GM12891 (cell line): ENCODE data around the gene SENP5. TPM values are rescaled to one million over a fixed set of nuclear protein-coding genes. Genes with fewer than 3 reads are reported as not detected.
A peak's percentile ranks its signal among the peaks of the same experiment; 100 is the strongest.
"Not testable (repeated sequence)": the region's sequence is repeated elsewhere in the genome, so short reads cannot be mapped to it uniquely, and the experiment has no call there.

Experiments
- DNase-seq: peaks from one replicate; pipeline ENCODE4 v3.0.0; 2011; ENCODE audit warnings: low spot score; ENCODE audit not compliant: insufficient read length
- FAIRE-seq: peaks from 2 replicates; lab custom pipeline; 2011; peaks lifted over from hg19 to GRCh38; lab: Jason Lieb, UNC
- PAX5 ChIP-seq: IDR thresholded peaks from 2 replicates; pipeline ENCODE4 v1.6.1; 2011; ENCODE audit warnings: low read length, moderate library complexity, mild to moderate bottlenecking; ENCODE audit not compliant: insufficient read depth, severe bottlenecking
- POLR2A ChIP-seq: IDR thresholded peaks from 2 replicates; pipeline ENCODE4 v1.6.1; 2011; ENCODE audit warnings: low read depth, low read length, control low read depth
- POLR2AphosphoS5 ChIP-seq: IDR thresholded peaks from 2 replicates; pipeline ENCODE4 v1.6.1; 2011; ENCODE audit warnings: low read depth, low read length, control low read depth
- POU2F2 ChIP-seq: IDR thresholded peaks from 2 replicates; pipeline ENCODE4 v1.6.1; 2011; ENCODE audit warnings: low read depth, mild to moderate bottlenecking, control low read depth, low read length, moderate library complexity
- SPI1 ChIP-seq: IDR thresholded peaks from 2 replicates; pipeline ENCODE4 v1.6.1; 2011; ENCODE audit warnings: low read depth, low read length, control low read depth
- TAF1 ChIP-seq: IDR thresholded peaks from 2 replicates; pipeline ENCODE4 v1.6.1; 2011; ENCODE audit warnings: low read depth, low read length, control low read depth
- polyA plus RNA-seq: library from polyadenylated mRNA; unstranded; fragments of >200 nt; gene quantifications from one replicate; pipeline ENCODE4 v1.2.1, GENCODE V29; 2012; ENCODE audit warnings: low read depth, missing spikeins, inconsistent platforms; ENCODE audit not compliant: missing spikeins

Gene SENP5, protein sequence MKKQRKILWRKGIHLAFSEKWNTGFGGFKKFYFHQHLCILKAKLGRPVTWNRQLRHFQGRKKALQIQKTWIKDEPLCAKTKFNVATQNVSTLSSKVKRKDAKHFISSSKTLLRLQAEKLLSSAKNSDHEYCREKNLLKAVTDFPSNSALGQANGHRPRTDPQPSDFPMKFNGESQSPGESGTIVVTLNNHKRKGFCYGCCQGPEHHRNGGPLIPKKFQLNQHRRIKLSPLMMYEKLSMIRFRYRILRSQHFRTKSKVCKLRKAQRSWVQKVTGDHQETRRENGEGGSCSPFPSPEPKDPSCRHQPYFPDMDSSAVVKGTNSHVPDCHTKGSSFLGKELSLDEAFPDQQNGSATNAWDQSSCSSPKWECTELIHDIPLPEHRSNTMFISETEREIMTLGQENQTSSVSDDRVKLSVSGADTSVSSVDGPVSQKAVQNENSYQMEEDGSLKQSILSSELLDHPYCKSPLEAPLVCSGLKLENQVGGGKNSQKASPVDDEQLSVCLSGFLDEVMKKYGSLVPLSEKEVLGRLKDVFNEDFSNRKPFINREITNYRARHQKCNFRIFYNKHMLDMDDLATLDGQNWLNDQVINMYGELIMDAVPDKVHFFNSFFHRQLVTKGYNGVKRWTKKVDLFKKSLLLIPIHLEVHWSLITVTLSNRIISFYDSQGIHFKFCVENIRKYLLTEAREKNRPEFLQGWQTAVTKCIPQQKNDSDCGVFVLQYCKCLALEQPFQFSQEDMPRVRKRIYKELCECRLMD
- polyA plus RNA-seq: 9.0 TPM

GRCh38 chr3:196867507-196868296 lies at the start of gene SENP5:
TSS of gene SENP5 (plus strand) at chr3:196867920. CDS start at chr3:196885182, 17,262 bp downstream.
- TF ChIP-seq POLR2A (peak; percentile 92), POU2F2 (no peak), POLR2AphosphoS5 (peak; percentile 91), PAX5 (no peak), TAF1 (peak; percentile 30; the same call in 1 of the 2 replicates), SPI1 (no peak)
- DNase-seq (peak; percentile 90), FAIRE-seq (peak; percentile 99)

DNA sequence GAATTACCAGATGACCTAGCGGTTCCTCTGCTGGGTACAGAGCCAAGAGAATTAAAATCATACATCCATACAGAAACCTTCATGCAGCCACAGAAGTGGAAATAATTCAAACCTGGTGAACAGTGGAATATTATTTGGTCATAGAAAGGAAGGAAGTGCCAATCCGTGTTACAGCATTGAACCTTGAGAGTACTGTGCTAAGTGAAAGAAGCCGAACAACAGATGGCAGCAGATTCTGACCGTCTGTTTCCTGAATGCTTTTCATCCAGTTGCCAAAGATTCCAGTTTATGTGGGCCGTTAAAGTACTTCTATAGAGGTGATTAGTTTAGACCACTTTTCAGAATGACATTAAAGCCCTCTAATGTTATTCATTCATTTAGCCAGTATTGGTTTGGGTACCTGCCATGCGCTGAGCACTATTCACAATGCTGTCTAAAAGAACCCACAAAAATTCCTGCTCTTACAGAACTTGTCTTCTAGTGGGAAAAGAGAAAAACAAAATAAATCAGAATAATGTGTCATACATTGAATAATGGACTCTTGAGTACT lies 45.8 kb upstream of the SENP5 start:
- TF ChIP-seq TAF1: no peak
- TF ChIP-seq POLR2AphosphoS5: no peak
- no peak for FAIRE-seq
- no peak for DNase-seq

- FAIRE-seq, DNase-seq: not testable (repeated sequence)
Measured at GRCh38 chr3:196829651-196830050, 38.1 kb upstream of the SENP5 start.

GRCh38 chr3:196835086-196835485 lies 32.6 kb upstream of the SENP5 start:
- no peak for DNase-seq
- no peak for FAIRE-seq
- TF ChIP-seq PAX5 (no peak), TAF1 (no peak), POU2F2 (no peak), SPI1 (0 out of 2 replicates have a peak, but pooled peaks have one; percentile 13)

GRCh38 chr3:196836626-196837025 lies 31.1 kb upstream of the SENP5 start:
- FAIRE-seq, DNase-seq: not testable (repeated sequence)

DNA sequence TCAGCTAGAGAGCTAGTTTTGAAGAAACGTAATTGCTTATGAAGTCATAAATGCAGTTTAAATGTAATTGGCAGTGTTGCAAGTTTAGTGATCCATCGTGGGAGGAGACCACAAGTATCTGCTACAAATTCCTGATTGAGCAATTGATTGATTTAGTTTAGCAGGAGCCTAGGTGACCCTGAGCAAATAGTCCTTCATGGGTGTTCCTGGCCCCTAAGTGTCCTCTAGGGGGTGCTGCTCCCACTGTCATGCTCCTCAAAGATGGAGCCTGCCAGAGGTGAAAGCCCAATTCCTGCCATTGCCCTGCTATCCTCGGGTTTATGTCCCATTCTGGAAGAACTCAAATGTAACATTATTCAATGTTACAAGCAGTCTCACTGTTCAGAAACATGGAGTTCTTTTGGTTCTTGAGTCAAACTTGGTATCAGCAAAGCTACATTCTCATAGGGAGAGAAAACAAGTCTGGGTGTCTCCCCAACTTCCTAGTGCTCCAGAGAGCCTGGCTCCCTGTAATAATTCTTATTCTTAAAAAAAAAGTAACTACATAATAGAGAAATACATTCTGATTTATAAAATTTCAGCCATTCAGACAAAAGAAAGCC lies 29.8 kb upstream of the SENP5 start:
- TF ChIP-seq SPI1 (no peak), POLR2A (no peak), TAF1 (no peak), PAX5 (no peak), POU2F2 (no peak), POLR2AphosphoS5 (no peak)
- peak; percentile 54 for DNase-seq
- FAIRE-seq: peak; percentile 80

DNA sequence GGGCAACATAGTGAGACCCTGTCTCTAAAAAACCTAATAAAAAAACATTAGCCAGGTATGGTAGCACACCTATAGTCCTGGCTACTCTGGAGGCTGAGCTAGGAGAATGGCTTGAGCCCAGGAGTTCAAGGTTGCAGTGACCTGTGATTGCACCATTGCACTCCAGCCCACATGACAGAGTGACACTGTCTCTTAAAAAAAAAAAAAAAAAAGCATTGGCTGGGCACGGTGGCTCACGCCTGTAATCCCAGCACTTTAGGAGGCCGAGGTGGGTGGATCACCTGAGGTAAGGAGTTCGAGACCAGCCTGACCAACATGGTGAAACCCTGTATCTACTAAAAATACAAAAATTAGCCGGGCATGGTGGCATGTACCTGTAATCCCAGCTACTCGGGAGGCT lies 28.4 kb upstream of the SENP5 start:
- DNase-seq, FAIRE-seq: not testable (repeated sequence)

DNA sequence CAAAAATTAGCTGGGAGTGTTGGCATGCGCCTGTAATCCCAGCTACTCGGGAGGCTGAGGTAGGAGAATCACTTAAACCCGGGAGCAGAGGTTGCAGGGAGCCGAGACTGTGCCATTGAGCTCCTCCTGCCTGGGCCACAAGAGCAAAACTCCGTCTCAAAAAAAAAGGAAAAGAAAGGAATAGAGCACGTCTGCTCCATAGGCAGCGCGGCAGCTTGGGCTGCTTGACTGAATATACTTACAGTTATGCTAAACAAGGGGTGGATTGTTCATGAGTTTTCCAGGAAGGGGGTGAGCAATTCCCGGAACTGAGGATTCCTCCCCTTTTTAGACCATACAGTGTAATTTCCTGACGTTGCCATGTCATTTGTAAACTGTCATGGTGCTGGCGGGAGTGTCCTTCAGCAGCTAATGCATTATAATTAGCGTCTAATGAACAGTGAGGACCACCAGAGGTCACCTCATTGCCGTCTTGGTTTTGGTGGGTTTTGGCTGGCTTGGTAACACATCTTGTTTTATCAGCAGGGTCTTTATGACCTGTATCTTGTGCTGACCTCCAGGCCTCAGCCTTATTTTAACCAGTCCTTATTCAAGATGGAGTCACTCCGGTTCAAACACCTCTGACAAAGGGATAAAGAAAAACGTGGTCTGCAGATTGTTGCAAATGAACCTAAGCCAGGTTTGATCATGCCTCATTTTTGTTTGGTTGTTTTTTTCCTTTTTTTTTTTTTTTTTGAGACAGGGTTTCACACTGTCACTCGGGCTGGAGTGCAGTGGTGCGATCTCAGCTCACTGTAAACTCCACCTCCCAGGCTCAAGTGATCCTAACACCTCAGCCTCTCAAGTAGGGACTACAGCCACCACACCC lies 24.9 kb upstream of the SENP5 start:
- FAIRE-seq (no peak), DNase-seq (no peak)
- TF ChIP-seq TAF1 (no peak), POLR2A (no peak), PAX5 (no peak), SPI1 (no peak), POU2F2 (no peak), POLR2AphosphoS5 (no peak)

- DNase-seq: no peak
- FAIRE-seq: no peak
- TF ChIP-seq PAX5 (no peak), POLR2A (no peak), POU2F2 (no peak), TAF1 (no peak), SPI1 (no peak), POLR2AphosphoS5 (no peak)
Measured at GRCh38 chr3:196843435-196844110, 24.1 kb upstream of the SENP5 start.

DNA sequence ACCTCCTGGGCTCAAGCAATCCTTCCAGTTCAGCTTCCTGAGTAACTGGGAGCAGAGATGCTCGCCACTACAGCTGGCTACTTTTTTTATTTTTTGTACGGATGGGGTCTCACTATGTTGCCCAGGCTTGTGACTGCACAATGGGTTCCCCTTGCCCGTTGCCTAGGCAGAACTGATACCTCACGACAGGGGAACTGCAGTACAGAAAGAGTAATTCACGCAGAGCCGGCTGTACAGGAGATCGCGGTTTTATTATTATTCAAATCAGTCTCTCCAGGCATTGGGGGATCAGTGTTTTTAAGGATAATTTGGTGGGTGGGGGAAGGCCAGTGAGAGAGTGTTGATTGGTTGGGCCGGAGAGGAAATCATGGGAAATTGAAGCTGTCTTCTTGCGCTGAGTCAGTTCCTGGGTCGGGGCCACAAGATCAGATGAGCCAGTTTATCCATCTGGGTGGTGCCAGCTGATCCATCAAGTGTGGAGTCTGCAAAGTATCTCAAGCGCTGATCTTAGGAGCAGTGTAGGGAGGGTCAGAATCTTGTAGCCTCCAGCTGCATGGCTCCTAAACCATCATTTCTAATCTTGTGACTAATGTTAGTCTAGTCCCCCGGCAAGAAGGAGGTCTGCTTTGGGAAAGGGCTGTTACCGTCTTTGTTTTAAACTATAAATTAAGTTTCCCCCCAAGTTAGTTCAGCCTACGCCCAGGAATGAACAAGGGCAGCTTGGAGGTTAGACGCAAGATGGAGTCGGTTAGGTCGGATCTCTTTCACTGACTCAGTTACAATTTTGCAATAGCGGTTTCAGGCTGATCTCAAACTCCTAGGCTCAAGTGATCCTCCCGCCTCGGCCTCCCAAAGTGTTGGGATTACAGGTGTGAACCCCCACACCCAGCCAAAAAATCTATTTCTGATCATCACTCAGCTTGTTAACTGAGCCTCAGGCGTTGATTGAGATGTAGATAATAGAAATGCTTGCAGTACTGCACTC lies 23.2 kb upstream of the SENP5 start:
- not testable (repeated sequence) for FAIRE-seq, DNase-seq

- not testable (repeated sequence) for DNase-seq
Measured at GRCh38 chr3:196848375-196848774, 19.3 kb upstream of the SENP5 start.

More at GRCh38 chr3:196848375-196848774, 19.3 kb upstream of the SENP5 start:
- not testable (repeated sequence) for FAIRE-seq
